Body of pancreas (tissue), 4 donors: ENCODE measurements around the gene BABAM2. TPM values are rescaled to one million over a fixed set of nuclear protein-coding genes. Genes with fewer than 3 reads are reported as not detected.

Experiments
- ATAC-seq: fragments of 150-250 bp; one replicate; pipeline ENCODE4 v1.9.1; 2016
- DNase-seq, 4 donors: peaks; one replicate each; pipeline ENCODE4 v3.0.0-alpha.2; 2019
- H3K27ac ChIP-seq, 4 donors: fragments of 200-600 bp; sonication (generic); 1 replicate in 3 of 4; 2 replicates in 1 of 4; pipeline versions ENCODE4 v1.5.1 to v1.6.1; 2016 to 2019; ENCODE audit warnings: mild to moderate bottlenecking in 1 of 4, mixed read lengths in 1 of 4, moderate library complexity in 1 of 4
- H3K27me3 ChIP-seq, 2 donors: fragments of 200-600 bp; sonication (generic); one replicate each; pipeline ENCODE4 v1.6.0; 2016; ENCODE audit warnings: mild to moderate bottlenecking in 1 of 2
- H3K36me3 ChIP-seq, 2 donors: fragments of 200-600 bp; sonication (generic); replicated peaks in 1 of 2; 2 replicates each; pipeline ENCODE4 v1.5.1; 2016; ENCODE audit warnings: low read depth in 2 of 2; ENCODE audit not compliant: insufficient read depth in 1 of 2
- H3K4me1 ChIP-seq: fragments of 200-600 bp; sonication (generic); one replicate; pipeline ENCODE4 v1.6.0; 2016
- H3K4me3 ChIP-seq, 2 donors: fragments of 200-600 bp; sonication (generic); 1 replicate in 1 of 2; 2 replicates in 1 of 2; pipeline ENCODE4 v1.5.1; 2016 to 2019
- H3K9me3 ChIP-seq, 3 donors: fragments of 200-600 bp; sonication (generic); 1 replicate in 2 of 3; 2 replicates in 1 of 3; pipeline ENCODE4 v1.5.1; 2016
- POLR2A ChIP-seq, 3 donors: fragments of 450-650 bp; IDR thresholded peaks; one replicate each; pipeline ENCODE4 v1.6.1; 2016; ENCODE audit warnings: antibody characterized with exemption in 3 of 3, mild to moderate bottlenecking in 2 of 3
- WGBS, 2 donors: methylation state at CpG; one replicate each; pipeline ENCODE4 v1.1.5; 2017; 5-methylcytosine and 5-hydroxymethylcytosine counted together
- intact Hi-C: fragments of 100-400 bp; cut with DNase I; formaldehyde crosslinking; loops from one replicate; pipeline ENCODE4 v1.15.1; 2023
- total RNA-seq, 2 donors: library from RNA; depleted of rRNA; stranded (reverse); fragments of >200 nt; gene quantifications; one replicate each; pipeline ENCODE4 v1.1.0, GENCODE V29; 2016
- TF ChIP-seq, protein P1 (sequence below), 7 experiments: fragments of 450-650 bp in 4 of 7; fragments of 200-600 bp in 3 of 7; sonication (generic) in 3 of 7; IDR thresholded peaks; one replicate each; pipeline ENCODE4 v1.5.1; 2016 to 2019; ENCODE audit warnings: antibody characterized with exemption in 7 of 7

BABAM2 gene
- total RNA-seq, 2 donors from 2014 or later, result 20.5 to 22.4 TPM

DNA sequence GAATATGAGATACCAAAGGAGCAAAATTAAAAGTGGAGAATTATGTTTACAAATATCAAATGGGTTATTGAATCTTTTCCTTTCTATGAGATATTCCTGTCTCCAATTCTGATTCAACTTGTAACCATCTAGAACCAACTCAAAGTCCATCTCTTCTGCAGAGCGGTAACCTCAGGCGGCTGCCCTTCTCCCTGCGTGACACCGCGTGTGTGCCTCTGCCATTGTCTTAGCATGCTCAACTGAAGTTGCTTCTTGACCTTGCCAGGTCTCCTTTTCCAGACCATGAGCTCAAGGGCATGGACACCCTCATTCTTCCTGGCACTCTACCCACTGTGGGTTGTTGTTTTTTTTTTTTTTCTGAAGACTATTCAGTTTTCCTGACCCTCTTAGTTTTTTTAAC is 398.1 kb downstream of the BABAM2 start:
- WGBS, 2 donors, result 96 to 97% methylated on average over 5 of the region's 5 CpGs
- intact Hi-C loops, result no loop called here
- Histone ChIP-seq H3K9me3 (no peaks in the 10 kb centered on the region), H3K4me1 (no peaks in the 10 kb centered on the region), H3K36me3 (no peaks in the 10 kb centered on the region), H3K27ac (no peak overlapping the region), H3K4me3 (no peak overlapping the region), H3K27me3 (no peaks in the 10 kb centered on the region)
- no peak for TF ChIP-seq POLR2A (IDR thresholded peaks at IDR 0.05)
- ATAC-seq (no peak), DNase-seq (no peak)

- ATAC-seq, result no peak
- WGBS, 2 donors, result 79 to 82% methylated on average over 9 of the region's 9 CpGs
- no peak for DNase-seq
- H3K4me1 ChIP-seq, result no peaks in the 10 kb centered on the region
- no peak overlapping the region for H3K27ac ChIP-seq
- no peak for TF ChIP-seq POLR2A (IDR thresholded peaks at IDR 0.05)
- TF ChIP-seq, protein P1, sequence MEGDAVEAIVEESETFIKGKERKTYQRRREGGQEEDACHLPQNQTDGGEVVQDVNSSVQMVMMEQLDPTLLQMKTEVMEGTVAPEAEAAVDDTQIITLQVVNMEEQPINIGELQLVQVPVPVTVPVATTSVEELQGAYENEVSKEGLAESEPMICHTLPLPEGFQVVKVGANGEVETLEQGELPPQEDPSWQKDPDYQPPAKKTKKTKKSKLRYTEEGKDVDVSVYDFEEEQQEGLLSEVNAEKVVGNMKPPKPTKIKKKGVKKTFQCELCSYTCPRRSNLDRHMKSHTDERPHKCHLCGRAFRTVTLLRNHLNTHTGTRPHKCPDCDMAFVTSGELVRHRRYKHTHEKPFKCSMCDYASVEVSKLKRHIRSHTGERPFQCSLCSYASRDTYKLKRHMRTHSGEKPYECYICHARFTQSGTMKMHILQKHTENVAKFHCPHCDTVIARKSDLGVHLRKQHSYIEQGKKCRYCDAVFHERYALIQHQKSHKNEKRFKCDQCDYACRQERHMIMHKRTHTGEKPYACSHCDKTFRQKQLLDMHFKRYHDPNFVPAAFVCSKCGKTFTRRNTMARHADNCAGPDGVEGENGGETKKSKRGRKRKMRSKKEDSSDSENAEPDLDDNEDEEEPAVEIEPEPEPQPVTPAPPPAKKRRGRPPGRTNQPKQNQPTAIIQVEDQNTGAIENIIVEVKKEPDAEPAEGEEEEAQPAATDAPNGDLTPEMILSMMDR (IDR thresholded peaks at IDR 0.05), result no peak
- H3K4me3 ChIP-seq, result no peak overlapping the region
- no peaks in the 10 kb centered on the region for H3K9me3 ChIP-seq
- no peaks in the 10 kb centered on the region for H3K27me3 ChIP-seq
- no peaks in the 10 kb centered on the region for H3K36me3 ChIP-seq
- intact Hi-C loops, result no loop called here
Observed at GRCh38 chr2:28291811-28292440, 401.4 kb downstream of the BABAM2 start.

DNA sequence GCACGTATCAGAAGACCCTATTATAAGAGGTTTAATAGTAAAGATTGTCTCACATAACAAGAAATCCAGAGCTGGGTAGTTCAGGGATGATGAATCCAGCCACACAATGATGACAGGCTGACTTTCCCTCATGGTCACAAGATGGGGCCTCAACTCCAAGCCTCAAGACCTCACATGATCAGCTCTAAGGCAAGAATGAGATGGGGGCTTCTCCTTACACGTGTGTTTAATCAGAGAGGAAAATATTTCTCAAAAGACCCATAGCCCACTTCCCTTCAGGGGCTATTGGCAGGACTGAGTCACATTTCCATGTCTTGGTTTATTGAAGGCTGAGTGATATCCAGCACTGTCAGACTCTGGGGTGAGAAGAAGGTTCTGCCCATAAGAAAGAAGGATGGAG is 402.0 kb downstream of the BABAM2 start:
- H3K27ac ChIP-seq, result no peak overlapping the region
- no peaks in the 10 kb centered on the region for H3K36me3 ChIP-seq
- no peaks in the 10 kb centered on the region for H3K27me3 ChIP-seq
- H3K4me1 ChIP-seq, result no peaks in the 10 kb centered on the region
- intact Hi-C loops, result no loop called here
- WGBS, 2 donors, result 73 to 90% methylated on average over 2 of the region's 2 CpGs
- H3K4me3 ChIP-seq, result no peak overlapping the region
- TF ChIP-seq POLR2A (IDR thresholded peaks at IDR 0.05), result no peak
- TF ChIP-seq, protein P1 (IDR thresholded peaks at IDR 0.05), result no peak
- ATAC-seq, result no peak
- H3K9me3 ChIP-seq, result no peaks in the 10 kb centered on the region
- DNase-seq, result no peak

GRCh38 chr2:28293416-28293815 is 402.9 kb downstream of the BABAM2 start:
- intact Hi-C loops, result no loop called here
- no peaks in the 10 kb centered on the region for H3K4me1 ChIP-seq
- DNase-seq (no peak), ATAC-seq (no peak)
- H3K4me3 ChIP-seq, result no peak overlapping the region
- no peaks in the 10 kb centered on the region for H3K36me3 ChIP-seq
- WGBS, 2 donors, result 72 to 77% methylated on average over 5 of the region's 5 CpGs
- H3K27ac ChIP-seq, result no peak overlapping the region
- H3K9me3 ChIP-seq, result no peaks in the 10 kb centered on the region
- TF ChIP-seq POLR2A (IDR thresholded peaks at IDR 0.05), result no peak
- TF ChIP-seq, protein P1 (IDR thresholded peaks at IDR 0.05), result no peak
- no peaks in the 10 kb centered on the region for H3K27me3 ChIP-seq

DNA sequence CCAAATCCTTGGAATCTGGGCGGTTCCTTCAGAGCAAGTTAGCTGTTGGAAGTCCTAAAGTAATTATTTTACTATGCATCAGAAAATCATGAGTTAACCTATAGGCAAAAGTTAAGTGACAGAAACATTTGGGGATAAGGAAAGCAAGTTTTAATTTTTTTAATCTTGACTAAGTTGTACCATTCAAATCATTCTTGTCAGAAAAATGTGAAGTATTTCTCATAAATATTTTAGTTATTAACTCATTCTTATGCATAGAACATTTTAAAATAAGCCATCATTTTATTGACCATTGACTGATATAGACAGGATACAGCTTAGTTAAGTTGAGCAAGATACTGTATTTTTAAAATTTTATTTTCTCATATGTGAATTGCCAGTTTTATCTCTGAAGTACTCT is 403.9 kb downstream of the BABAM2 start:
- H3K4me1 ChIP-seq, result no peaks in the 10 kb centered on the region
- H3K27ac ChIP-seq, result no peak overlapping the region
- 89 to 95% methylated on average over 1 of the region's 1 CpG for WGBS, 2 donors
- H3K4me3 ChIP-seq, result no peak overlapping the region
- intact Hi-C loops, result no loop called here
- no peaks in the 10 kb centered on the region for H3K36me3 ChIP-seq
- TF ChIP-seq, protein P1 (IDR thresholded peaks at IDR 0.05), result no peak
- TF ChIP-seq POLR2A (IDR thresholded peaks at IDR 0.05), result no peak
- no peak for ATAC-seq
- no peaks in the 10 kb centered on the region for H3K27me3 ChIP-seq
- DNase-seq, result no peak
- no peaks in the 10 kb centered on the region for H3K9me3 ChIP-seq
